GM12873 (cell line): ENCODE measurements around the gene EDRF1.

Source experiments
- TF ChIP-seq, protein P1 (sequence below): IDR thresholded peaks from 2 replicates; pipeline ENCODE4 v1.5.1; 2012; ENCODE audit warnings: low read depth, mild to moderate bottlenecking, moderate library complexity, low read length, control low read depth; ENCODE audit not compliant: insufficient read depth; ENCODE audit errors: missing control alignments

The EDRF1 gene

DNA sequence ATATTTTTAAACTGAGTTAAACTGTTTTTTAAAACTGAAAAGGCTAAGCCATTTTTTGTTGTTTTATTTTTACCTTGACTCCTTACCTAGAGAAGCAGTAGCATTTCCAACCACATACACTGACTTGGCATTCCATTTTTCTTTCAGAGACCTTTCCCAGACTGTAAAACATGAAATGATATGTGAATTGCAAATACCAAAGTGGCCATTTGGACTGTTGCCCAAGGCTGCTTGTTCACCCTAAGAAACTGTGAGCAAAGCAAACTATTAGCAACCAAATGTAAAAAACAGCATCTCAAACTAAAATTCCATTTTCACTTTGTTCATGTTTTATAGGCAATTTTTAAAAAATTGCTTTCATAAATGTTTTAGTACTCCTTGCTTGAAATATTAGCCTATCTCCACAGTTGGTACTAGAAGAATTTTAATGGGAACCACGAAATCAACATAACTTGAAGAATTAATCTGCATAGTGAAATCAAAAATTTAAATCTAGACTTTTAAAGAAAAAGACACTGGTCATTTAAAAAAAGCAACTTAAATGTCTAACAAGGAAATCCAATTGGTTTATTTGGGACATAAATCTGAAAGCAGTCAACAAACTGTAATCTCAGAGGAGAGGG is 92.7 kb downstream of the EDRF1 start:
- TF ChIP-seq, protein P1, sequence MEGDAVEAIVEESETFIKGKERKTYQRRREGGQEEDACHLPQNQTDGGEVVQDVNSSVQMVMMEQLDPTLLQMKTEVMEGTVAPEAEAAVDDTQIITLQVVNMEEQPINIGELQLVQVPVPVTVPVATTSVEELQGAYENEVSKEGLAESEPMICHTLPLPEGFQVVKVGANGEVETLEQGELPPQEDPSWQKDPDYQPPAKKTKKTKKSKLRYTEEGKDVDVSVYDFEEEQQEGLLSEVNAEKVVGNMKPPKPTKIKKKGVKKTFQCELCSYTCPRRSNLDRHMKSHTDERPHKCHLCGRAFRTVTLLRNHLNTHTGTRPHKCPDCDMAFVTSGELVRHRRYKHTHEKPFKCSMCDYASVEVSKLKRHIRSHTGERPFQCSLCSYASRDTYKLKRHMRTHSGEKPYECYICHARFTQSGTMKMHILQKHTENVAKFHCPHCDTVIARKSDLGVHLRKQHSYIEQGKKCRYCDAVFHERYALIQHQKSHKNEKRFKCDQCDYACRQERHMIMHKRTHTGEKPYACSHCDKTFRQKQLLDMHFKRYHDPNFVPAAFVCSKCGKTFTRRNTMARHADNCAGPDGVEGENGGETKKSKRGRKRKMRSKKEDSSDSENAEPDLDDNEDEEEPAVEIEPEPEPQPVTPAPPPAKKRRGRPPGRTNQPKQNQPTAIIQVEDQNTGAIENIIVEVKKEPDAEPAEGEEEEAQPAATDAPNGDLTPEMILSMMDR: no peak
